Myocyte (in vitro differentiated cells): ENCODE measurements around the gene WNK3. TPM values are rescaled to one million over a fixed set of nuclear protein-coding genes. Genes with fewer than 3 reads are reported as not detected.
"Not testable (repeated sequence)": the region's sequence is repeated elsewhere in the genome, so short reads cannot be mapped to it uniquely, and the experiment has no call there.

Experiments used
- DNase-seq: peaks from one replicate; pipeline ENCODE4 v3.0.0-alpha.2; 2012; ENCODE audit warnings: low read depth
- polyA plus RNA-seq: library from polyadenylated mRNA; unstranded; fragments of >200 nt; gene quantifications from one replicate; pipeline ENCODE4 v1.2.1, GENCODE V29; 2012; ENCODE audit warnings: missing spikeins
- total RNA-seq: library from RNA; depleted of rRNA; stranded (reverse); fragments of >200 nt; gene quantifications from 2 replicates; pipeline ENCODE4 v1.2.3, GENCODE V29; 2014

Gene WNK3
- 0.05 TPM in 2 replicates for total RNA-seq
- polyA plus RNA-seq, result 0.03 TPM

GRCh38 chrX:54357414-54358377 is at the start of gene WNK3:
TSS of gene WNK3 (minus strand) at chrX:54358046.
- peak; percentile 1 for DNase-seq

GRCh38 chrX:54407266-54407665 is 49.4 kb upstream of the WNK3 start:
- peak; percentile 23 for DNase-seq

- DNase-seq, result peak; percentile 41
These were observed 39.3 kb upstream of the WNK3 start for GRCh38 chrX:54397113-54397512.

GRCh38 chrX:54386314-54386713 is 28.5 kb upstream of the WNK3 start:
- DNase-seq, result no peak

- DNase-seq, result not testable (repeated sequence)
These were observed 26.8 kb upstream of the WNK3 start for GRCh38 chrX:54384661-54385060.

GRCh38 chrX:54359408-54359807 is 1.6 kb upstream of the WNK3 start:
- DNase-seq, result no peak

- DNase-seq, result no peak
These were observed 772 bp upstream of the WNK3 start for GRCh38 chrX:54358424-54359211.

- no peak for DNase-seq
These were observed 5.2 kb downstream of the WNK3 start for GRCh38 chrX:54352677-54353076.

- not testable (repeated sequence) for DNase-seq
These were observed 20.5 kb downstream of the WNK3 start for GRCh38 chrX:54337383-54337782.

- DNase-seq, result no peak
These were observed 32.8 kb downstream of the WNK3 start for GRCh38 chrX:54325077-54325476.

- no peak for DNase-seq
These were observed 37.8 kb downstream of the WNK3 start for GRCh38 chrX:54320067-54320466.

- DNase-seq, result no peak
These were observed 51.5 kb downstream of the WNK3 start for GRCh38 chrX:54306379-54306778.

- no peak for DNase-seq
These were observed 56.3 kb downstream of the WNK3 start for GRCh38 chrX:54301516-54301915.

GRCh38 chrX:54294306-54294705 is 63.5 kb downstream of the WNK3 start:
- DNase-seq, result no peak

- DNase-seq, result no peak
These were observed 65.1 kb downstream of the WNK3 start for GRCh38 chrX:54292755-54293154.

- DNase-seq, result no peak
These were observed 66.1 kb downstream of the WNK3 start for GRCh38 chrX:54291758-54292157.

GRCh38 chrX:54288968-54289367 is 68.9 kb downstream of the WNK3 start:
- DNase-seq, result no peak

- no peak for DNase-seq
These were observed 69.6 kb downstream of the WNK3 start for GRCh38 chrX:54288277-54288676.

GRCh38 chrX:54281676-54282075 is 76.2 kb downstream of the WNK3 start:
- no peak for DNase-seq

- no peak for DNase-seq
These were observed 77.4 kb downstream of the WNK3 start for GRCh38 chrX:54280466-54280865.

- no peak for DNase-seq
These were observed 86.2 kb downstream of the WNK3 start for GRCh38 chrX:54271664-54272063.

- peak; percentile 30 for DNase-seq
These were observed 109.5 kb downstream of the WNK3 start for GRCh38 chrX:54248309-54248708.
